ENCODE data around the gene HBA2.

DNA sequence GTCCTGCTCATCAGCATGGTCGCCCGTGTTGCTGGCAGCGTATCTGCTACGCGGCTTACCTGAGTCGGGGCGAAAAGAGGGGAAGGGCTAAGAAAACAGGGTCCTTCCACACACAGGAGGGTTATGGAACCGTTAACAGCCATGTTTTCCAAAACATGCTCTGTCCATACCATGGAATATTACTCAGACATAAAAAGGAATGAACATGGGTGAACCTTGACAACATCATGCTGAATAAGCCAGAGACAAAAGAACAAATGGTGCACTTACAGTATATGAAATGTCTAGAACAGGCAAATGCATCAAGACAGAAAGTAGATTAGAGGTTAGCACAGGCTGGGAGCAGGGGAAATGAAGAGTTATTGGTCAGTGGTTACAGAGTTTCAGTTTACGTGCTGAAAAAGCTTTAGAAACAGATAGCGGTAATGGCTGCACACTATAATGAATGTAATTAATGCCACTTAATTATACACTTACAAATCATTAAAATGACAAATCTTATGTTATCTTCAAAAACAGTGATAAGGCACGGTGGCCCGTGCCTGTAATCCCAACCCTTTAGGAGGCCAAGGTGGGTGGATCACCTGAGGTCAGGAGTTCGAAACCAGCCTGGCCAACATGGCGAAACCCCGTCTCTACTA is 42.0 kb upstream of the HBA2 start:
- TF ChIP-seq, protein P1, sequence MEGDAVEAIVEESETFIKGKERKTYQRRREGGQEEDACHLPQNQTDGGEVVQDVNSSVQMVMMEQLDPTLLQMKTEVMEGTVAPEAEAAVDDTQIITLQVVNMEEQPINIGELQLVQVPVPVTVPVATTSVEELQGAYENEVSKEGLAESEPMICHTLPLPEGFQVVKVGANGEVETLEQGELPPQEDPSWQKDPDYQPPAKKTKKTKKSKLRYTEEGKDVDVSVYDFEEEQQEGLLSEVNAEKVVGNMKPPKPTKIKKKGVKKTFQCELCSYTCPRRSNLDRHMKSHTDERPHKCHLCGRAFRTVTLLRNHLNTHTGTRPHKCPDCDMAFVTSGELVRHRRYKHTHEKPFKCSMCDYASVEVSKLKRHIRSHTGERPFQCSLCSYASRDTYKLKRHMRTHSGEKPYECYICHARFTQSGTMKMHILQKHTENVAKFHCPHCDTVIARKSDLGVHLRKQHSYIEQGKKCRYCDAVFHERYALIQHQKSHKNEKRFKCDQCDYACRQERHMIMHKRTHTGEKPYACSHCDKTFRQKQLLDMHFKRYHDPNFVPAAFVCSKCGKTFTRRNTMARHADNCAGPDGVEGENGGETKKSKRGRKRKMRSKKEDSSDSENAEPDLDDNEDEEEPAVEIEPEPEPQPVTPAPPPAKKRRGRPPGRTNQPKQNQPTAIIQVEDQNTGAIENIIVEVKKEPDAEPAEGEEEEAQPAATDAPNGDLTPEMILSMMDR (IDR thresholded peaks at IDR 0.05) = no peak
- TF ChIP-seq EP300 (IDR thresholded peaks at IDR 0.05; ENCODE audit: low read depth) = no peak
- TF ChIP-seq POLR2A (IDR thresholded peaks at IDR 0.05) = no peak
- TF ChIP-seq POLR2AphosphoS5 (IDR thresholded peaks at IDR 0.05) = no peak

Measured in transverse colon (tissue), 4 donors.